ENCODE results near the gene CEP57L1. TPM values are rescaled to one million over a fixed set of nuclear protein-coding genes. Genes with fewer than 3 reads are reported as not detected.

CEP57L1 gene
- total RNA-seq, 1 donor from 2014 or later = 9.7 TPM

DNA sequence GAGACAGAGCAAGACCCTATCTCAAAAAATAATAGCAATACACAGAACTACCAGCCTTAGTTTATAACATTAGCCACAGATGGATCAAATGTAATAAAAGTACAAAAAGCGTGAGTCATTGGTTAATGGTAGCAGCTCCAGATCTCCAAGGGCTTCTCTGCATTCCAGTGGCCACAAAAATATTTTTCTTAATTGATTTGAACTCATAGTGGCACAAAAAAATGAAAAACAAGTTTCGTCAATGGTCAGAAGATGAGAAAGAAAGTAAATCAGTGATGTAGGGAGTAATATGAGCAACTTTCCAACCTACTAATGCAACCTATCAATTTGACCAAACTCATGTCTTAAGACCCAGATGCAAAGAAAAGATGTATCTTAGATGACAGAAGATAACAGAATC, 79.6 kb downstream of the CEP57L1 start:
- Histone ChIP-seq H3K4me3 (no peak overlapping the region), H3K4me1 (no peaks in the 10 kb centered on the region), H3K27ac (no peak overlapping the region), H3K36me3 (no peaks in the 10 kb centered on the region), H3K27me3 (no peaks in the 10 kb centered on the region), H3K9me3 (no peaks in the 10 kb centered on the region)
- intact Hi-C loops (cut with DNase I) = no loop called here
- TF ChIP-seq, protein P1, sequence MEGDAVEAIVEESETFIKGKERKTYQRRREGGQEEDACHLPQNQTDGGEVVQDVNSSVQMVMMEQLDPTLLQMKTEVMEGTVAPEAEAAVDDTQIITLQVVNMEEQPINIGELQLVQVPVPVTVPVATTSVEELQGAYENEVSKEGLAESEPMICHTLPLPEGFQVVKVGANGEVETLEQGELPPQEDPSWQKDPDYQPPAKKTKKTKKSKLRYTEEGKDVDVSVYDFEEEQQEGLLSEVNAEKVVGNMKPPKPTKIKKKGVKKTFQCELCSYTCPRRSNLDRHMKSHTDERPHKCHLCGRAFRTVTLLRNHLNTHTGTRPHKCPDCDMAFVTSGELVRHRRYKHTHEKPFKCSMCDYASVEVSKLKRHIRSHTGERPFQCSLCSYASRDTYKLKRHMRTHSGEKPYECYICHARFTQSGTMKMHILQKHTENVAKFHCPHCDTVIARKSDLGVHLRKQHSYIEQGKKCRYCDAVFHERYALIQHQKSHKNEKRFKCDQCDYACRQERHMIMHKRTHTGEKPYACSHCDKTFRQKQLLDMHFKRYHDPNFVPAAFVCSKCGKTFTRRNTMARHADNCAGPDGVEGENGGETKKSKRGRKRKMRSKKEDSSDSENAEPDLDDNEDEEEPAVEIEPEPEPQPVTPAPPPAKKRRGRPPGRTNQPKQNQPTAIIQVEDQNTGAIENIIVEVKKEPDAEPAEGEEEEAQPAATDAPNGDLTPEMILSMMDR (IDR thresholded peaks at IDR 0.05) = no peak
- no peak for DNase-seq
- no peak for ATAC-seq

DNA sequence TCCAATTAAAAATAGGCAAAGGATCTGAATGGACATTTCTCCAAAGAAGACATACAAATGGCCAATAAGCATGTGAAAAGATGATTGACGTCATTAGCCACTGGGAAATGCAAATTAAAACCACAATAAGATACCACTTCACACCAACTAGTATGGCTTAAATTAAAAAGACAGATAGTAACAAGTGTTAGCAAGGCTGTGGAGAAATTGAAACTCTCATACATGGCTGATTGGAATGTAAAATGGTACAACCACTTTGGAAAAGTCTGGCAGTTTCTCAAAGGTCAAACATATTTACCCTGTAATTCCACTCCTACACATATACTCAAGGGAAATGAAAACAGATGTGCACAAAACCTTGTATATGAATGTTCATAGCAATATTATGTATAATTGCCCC, 83.6 kb downstream of the CEP57L1 start:
- Histone ChIP-seq H3K27ac (no peak overlapping the region), H3K4me3 (no peak overlapping the region), H3K4me1 (no peaks in the 10 kb centered on the region), H3K9me3 (no peaks in the 10 kb centered on the region), H3K36me3 (no peaks in the 10 kb centered on the region), H3K27me3 (no peaks in the 10 kb centered on the region)
- TF ChIP-seq, protein P1 (IDR thresholded peaks at IDR 0.05) = no peak
- DNase-seq (no peak), ATAC-seq (no peak)
- intact Hi-C loops (cut with DNase I) = no loop called here

DNA sequence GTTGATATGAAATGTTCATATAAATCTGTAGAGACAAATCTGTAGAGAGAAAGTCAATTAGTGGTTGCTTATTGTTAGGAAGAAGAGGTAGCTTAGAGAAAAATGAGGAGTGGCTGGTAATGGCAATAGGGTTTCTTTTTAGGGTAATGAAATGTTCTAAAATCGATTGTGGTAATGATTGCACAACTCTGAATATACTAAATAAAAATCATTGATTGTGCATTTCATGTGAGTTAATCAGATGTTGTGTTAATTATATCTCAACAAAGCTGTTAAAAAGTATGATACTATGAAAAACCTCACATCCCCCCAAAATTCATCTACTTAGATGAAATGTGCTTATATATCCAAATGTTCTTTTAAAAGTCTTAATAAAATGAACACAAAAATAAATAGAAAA, 84.2 kb downstream of the CEP57L1 start:
- Histone ChIP-seq H3K4me1 (no peaks in the 10 kb centered on the region), H3K9me3 (no peaks in the 10 kb centered on the region), H3K27me3 (no peaks in the 10 kb centered on the region), H3K4me3 (no peak overlapping the region), H3K27ac (no peak overlapping the region), H3K36me3 (no peaks in the 10 kb centered on the region)
- ATAC-seq = no peak
- intact Hi-C loops (cut with DNase I) = no loop called here
- no peak for DNase-seq
- TF ChIP-seq, protein P1 (IDR thresholded peaks at IDR 0.05) = no peak

DNA sequence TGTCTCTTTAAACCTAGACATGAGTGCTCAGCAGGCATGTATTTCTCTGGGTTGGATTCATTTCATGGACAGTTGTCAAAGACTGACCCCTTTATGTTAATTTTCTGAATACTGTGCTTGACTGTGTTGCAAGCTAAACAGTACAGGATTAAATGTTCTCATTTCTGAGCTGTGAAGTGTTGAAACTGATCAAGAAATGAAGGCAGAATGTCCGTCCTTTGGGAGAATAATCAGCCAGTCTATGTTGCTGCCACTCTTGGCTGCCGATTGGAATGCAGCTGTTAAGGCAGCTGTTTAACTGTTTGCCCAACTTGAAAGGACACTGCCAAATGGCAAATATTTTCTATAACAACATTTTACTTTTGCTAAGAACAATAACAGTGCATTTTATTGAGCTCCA, 87.3 kb downstream of the CEP57L1 start:
- Histone ChIP-seq H3K36me3 (no peaks in the 10 kb centered on the region), H3K27ac (no peak overlapping the region), H3K4me1 (no peaks in the 10 kb centered on the region), H3K9me3 (no peaks in the 10 kb centered on the region), H3K27me3 (peaks cover 8% of the 10 kb centered on the region), H3K4me3 (no peak overlapping the region)
- no peak for ATAC-seq
- intact Hi-C loops (cut with DNase I) = loop anchor here (10.0 kb wide), 1 partner anchor 202 kb away; the partner anchor contains the start of gene CD164
- TF ChIP-seq, protein P1 (IDR thresholded peaks at IDR 0.05) = no peak
- no peak for DNase-seq

DNA sequence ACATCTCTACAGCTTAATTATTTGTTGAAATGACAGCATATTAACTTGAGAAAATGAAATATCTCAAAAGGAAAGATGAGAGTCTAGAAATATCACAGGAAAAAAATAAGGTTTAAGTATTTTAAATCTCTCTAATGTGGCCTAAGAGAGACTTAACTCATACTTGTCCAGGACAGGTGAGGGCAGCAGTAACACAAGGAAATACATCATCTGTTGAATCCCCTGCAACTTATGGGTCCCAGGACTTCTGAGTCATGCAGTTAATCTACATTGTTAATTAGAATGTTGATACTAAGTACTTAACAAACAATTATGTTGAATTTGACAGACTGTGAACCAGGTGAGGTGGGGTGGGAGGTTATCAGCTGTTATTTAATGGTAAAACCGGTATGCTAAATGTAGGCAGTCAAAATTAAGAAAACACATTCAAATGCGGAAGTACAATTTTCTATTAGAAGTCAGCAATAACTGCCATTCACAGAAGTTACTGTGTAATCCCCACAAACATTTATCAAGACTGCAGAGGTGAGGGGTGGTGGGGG, 87.9 kb downstream of the CEP57L1 start:
- TF ChIP-seq, protein P1 (IDR thresholded peaks at IDR 0.05) = no peak
- DNase-seq = no peak
- ATAC-seq = no peak

DNA sequence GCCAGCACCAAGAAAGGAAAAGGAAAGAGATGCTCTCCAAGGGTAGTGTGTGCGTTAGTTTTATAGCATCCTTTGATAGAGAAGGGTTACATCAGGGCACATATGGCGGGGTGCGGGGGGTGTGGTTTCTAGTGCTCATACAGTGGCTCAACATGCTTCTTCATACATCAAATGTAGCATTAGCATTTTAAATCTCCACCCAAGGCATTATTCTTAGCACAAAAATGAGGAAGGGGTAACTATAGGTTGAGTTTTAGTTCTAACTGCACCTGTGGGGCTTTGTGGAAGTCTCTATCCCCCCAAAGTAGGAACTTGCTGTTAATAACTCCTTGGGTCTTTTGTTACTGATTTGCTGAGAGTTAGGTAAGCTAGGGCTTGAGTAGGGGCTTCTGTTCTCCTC, 89.3 kb downstream of the CEP57L1 start:
- Histone ChIP-seq H3K27ac (no peak overlapping the region), H3K36me3 (no peaks in the 10 kb centered on the region), H3K4me1 (no peaks in the 10 kb centered on the region), H3K27me3 (peaks cover 8% of the 10 kb centered on the region), H3K9me3 (no peaks in the 10 kb centered on the region), H3K4me3 (no peak overlapping the region)
- ATAC-seq = no peak
- TF ChIP-seq, protein P1 (IDR thresholded peaks at IDR 0.05) = no peak
- no peak for DNase-seq
- intact Hi-C loops (cut with DNase I) = loop anchor here (10.0 kb wide), 1 partner anchor 200 kb away; the partner anchor contains the start of gene CD164

More for the DNA sequence above, 87.9 kb downstream of the CEP57L1 start:
- peaks cover 8% of the 10 kb centered on the region for H3K27me3 ChIP-seq
- H3K36me3 ChIP-seq = no peaks in the 10 kb centered on the region
- no peaks in the 10 kb centered on the region for H3K4me1 ChIP-seq
- no peak overlapping the region for H3K4me3 ChIP-seq
- intact Hi-C loops (cut with DNase I) = loop anchor here (10.0 kb wide), 1 partner anchor 202 kb away; the partner anchor contains the start of gene CD164
- no peaks in the 10 kb centered on the region for H3K9me3 ChIP-seq
- no peak overlapping the region for H3K27ac ChIP-seq
